ENCODE measurements around the gene ANKFN1.

Gene ANKFN1, protein sequence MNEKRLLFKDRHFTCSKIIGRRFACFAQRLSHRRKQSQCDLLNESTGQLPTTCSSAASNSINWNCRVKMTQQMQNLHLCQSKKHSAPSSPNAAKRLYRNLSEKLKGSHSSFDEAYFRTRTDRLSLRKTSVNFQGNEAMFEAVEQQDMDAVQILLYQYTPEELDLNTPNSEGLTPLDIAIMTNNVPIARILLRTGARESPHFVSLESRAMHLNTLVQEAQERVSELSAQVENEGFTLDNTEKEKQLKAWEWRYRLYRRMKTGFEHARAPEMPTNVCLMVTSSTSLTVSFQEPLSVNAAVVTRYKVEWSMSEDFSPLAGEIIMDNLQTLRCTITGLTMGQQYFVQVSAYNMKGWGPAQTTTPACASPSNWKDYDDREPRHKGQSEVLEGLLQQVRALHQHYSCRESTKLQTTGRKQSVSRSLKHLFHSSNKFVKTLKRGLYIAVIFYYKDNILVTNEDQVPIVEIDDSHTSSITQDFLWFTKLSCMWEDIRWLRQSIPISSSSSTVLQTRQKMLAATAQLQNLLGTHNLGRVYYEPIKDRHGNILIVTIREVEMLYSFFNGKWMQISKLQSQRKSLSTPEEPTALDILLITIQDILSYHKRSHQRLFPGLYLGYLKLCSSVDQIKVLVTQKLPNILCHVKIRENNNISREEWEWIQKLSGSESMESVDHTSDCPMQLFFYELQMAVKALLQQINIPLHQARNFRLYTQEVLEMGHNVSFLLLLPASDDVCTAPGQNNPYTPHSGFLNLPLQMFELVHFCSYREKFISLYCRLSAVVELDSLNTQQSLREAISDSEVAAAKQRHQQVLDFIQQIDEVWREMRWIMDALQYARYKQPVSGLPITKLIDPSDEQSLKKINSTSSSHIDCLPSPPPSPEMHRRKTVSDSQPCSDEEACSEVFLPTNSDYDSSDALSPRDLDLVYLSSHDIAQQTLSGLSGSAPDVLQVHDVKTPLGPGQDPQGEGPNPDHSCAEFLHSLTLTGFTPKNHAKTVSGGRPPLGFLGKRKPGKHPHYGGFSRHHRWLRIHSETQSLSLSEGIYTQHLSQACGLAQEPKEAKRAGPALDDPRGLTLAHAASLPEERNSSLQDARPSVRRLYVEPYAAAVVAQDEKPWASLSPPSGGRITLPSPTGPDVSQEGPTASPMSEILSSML

DNA sequence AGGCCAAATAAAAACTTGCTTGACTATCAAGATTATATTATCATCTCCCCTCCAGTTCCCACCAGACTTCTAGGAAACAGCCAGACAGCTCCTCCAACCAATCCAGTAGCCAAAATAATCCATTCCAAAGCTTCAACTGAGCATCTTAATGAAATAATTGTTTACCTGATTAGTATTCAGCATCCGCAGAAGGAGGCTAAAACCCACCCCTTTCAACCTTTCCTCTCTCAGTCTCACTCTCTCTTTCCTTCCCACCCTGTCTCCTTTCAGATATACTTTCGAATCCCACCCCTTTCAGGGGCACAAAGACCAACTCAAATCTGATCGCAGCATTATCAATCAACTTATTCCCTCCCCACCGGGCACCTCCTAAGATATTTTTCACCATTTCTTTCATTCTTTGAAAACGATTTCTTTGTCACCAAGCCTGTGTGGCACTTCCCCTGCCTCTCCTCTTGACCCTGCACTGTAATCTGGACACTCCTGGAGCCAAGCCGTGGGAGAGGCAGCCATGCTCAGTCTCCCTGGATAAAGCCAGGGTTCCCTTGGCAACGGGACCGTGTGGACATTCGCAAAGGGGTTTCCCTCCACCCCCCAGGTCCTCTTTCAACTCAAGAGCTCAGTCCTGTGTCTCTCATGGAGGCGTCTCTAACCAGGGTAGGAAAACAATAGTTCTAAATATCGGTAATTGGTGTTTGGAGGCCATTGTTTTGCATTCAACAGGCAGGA, at the start of gene ANKFN1:
TSS of gene ANKFN1 (plus strand) at position 602 of the 729 bp plus-strand sequence. CDS start 59,193 bp downstream, outside the sequence.
- intact Hi-C loops (cut with DNase I): no loop called here
- peak in 8 of 42 donors; percentile 11 to 45 (median 24) for DNase-seq

DNA sequence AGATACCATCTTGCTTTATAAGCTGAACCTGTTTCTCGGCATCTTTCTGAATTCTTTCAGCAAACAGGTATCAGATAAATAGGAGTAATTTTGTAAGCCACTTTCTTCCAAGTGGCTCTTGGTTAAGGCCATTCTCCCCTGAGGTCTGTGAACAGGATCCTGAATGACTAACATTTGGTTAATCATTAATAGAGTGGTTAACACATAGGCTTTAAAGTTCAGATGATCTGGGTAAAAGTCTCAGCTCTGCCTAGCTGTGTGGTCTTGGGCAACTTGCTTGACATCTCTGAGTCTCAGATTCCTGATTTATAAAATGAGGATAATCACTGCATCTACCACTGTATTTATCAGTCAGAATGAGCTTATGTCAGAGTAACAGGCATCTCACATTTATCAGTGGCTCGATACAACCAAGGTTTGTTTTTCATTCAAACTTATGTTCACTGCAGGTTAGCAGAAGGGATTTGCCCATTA, 44.4 kb upstream of the ANKFN1 start:
- intact Hi-C loops (cut with DNase I): no loop called here
- no peak for DNase-seq

DNA sequence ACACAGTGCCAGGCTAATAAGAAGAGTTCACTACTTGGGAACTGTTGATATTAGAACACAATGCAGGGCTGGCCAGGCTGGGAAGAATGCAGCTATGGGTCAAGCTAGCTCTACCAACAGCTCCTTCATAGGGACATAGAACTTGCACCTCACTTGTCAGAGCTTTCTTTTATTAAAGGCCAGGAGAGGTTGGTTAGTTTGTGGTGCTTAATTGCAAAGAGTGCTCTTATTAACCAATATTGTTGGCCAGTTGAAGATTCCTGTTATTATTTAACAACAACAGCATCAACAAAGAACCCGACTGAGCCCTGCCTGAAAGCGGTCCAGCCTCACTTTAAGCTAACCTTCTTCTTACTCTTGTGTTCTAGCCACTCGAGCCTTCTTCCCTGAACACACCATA, 43.4 kb upstream of the ANKFN1 start:
- intact Hi-C loops (cut with DNase I): no loop called here

DNA sequence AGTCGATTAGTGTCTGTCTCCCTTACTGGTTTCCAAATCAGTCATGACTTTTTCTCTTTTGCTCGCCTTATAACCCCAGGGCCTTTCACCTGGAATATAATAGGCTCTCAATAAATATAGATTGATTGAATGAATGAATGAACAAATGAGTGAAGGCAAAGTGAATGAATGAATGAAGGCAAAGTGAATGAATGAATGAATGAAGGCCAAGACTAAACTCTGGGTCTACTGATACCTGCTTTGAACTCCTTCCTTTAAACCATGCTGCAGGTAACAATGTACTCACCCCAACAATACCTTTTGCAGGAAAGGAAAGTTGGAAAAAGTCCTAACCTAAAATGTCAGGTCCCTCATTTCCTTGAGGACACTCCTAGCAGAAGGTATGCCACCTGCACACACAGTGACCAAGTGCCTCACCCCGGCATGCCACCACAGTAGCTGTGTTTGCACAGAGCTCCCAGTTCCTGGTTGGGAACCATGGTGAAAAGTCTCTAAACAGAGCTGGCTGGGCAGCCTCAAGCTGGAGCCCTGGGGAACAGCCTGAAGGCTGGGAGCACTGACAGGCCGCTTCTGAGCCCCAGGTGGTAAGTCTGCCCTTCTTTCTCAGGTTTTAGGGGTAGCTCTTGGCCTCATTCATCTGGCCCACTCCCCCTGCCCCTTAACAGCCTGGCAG, 42.7 kb upstream of the ANKFN1 start:
- no peak for DNase-seq
- intact Hi-C loops (cut with DNase I): no loop called here

More for the DNA sequence above, 43.4 kb upstream of the ANKFN1 start:
- no peak for DNase-seq

DNA sequence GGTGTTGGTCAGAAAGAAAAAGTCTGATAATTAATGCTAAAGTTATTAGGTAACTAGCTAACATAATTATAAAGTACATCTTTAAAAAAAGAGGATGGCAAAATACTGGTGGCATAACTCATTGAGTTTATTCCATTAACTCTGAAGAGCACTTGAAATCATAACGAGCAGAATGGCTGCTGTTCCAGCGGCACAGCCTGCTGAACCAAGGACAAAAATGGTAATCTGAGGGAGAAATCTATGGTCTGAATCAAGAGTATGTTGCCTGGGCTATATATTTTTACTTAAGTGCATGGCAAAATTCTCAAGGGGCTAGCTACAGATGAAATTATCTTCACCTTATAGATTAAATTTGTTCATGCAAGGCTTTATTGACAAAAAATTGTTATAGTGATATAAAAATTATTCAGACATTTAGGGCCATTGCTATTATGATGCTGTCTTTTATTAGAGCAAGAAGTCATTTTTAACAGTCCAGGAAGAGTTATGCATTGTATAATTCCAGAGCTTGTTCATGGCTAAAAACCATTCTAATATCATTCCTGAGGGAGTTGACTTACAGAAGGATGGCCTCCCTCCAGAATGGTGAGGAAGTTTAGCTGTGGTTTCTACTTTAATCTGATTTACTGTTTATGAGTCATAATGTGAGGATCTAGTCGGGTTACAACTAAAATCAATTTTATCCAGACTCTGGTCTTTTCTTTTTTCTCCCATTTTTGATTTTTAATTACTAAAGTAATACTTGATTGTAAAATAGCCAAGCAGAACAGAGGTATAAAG, 41.4 kb upstream of the ANKFN1 start:
- no peak for DNase-seq
- intact Hi-C loops (cut with DNase I): no loop called here

DNA sequence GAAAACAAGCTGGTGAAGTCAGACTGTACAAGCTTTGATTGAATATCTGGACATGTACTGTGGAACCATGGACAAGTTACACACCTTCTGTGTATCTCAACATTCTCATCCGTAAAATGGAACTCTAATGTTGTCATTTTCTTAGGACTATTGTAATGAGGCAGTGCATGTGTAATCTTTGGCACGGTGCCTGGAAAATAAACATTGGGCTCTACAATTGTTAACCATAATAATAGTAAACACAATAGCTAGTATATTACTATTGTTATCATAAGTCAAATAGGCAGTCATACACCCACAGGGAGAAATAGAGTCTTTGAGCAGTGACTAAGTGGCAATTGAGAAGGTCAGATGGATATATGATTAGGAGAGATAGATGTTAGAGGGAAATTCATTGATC, 39.8 kb upstream of the ANKFN1 start:
- no peak for DNase-seq
- intact Hi-C loops (cut with DNase I): no loop called here

DNA sequence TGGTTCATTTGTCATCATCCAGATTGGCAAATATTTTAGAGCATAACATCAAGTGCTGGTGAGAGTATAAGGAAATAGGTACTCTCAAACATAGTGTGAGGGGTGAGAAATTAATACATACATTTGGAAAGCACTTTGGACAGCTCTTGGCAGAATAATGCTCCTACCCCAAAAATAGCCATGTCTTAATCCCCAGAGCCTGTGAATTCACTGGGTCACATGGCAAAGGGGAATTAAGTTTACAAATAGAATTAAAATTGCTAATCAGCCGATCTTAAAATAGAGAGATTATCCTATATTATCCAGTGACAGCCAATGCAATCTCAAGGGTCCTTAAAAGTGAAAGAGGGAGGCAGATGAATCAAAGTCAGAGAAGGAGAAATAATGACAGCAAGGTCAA, 38.8 kb upstream of the ANKFN1 start:
- DNase-seq: no peak

DNA sequence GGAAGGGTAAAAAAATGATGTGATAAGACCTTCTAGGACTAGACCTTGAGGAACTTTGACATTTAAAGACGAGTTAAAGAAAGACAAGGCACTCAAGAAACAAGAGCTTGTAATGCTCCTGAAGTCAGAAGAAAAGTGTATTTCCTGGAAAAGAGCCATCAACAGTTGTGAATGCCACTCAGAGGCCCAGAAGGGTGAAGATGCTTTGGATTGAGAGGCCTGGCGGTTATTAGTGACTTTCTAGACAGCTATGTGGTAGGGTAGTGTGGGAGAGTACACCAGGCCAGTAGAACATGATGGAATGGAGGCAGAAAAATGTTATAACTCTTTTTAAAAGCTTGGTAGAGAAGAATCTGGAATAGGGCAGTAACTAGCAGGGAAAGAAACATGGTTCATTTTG, 34.1 kb upstream of the ANKFN1 start:
- intact Hi-C loops (cut with DNase I): no loop called here
- DNase-seq: no peak

More for the DNA sequence above, 38.8 kb upstream of the ANKFN1 start:
- intact Hi-C loops (cut with DNase I): no loop called here

DNA sequence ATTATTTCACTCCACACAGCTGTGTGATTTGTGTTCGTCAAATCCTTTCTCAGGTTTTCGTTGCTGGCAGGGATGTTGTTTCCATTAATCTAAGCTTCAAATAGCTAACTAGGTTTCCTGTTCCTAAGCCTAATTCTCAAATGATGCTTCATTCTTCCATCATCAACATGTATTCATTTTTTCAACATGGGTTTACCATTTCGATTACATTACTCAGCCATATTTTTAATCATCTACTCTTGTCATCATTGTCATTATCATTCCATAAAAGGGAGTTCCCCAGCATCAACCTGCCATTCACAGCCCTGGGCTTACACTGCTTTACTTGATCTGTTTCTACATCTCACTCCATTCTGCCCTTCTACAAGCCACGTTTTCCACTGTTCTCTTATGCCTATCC, 33.3 kb upstream of the ANKFN1 start:
- intact Hi-C loops (cut with DNase I): loop anchor here (10.0 kb wide), 1 partner anchor 195 kb away; no protein-coding TSS in a partner anchor
- DNase-seq: no peak

DNA sequence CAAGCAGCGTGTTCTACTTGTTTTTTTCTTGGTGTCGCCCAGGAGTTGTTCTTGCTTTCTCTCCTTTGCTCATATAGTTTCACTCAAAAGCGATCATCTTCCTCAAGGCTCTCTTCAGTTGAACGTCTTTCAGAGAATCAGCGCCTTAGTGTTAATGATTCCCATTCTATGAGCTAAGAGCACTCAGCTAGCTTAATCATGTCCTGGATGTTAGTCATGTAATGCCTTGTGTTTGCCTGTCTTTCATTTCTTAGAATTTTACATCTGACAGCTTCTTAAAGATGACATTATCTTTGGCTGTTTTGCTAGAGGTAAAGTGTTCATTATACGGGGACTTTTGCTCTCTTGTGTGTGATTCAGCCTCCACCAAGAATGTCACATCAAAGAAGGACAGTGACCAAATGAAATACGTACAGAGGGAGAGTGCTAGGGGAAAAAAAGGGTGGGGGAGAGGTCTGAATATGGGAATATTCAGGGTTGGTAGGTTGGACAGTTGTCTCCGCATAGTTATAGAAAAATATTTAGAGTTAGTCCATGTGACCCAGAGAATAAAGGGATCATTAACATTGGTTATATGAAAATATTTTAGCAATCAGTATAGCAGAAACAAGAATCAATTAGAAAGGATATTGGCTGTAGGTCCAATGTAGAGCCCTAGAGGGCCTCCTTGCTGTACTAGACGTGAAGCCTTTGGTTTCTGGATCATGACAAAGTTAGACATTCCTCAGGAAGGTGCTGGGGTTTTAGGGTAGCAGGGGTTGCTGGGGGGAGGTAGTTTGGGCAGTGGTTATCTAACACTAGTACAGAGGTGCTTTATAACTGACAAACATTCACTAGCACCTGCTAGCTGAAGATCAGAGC, 31.9 kb upstream of the ANKFN1 start:
- DNase-seq: no peak
- intact Hi-C loops (cut with DNase I): loop anchor here (10.0 kb wide), 1 partner anchor 193 kb away; no protein-coding TSS in a partner anchor

DNA sequence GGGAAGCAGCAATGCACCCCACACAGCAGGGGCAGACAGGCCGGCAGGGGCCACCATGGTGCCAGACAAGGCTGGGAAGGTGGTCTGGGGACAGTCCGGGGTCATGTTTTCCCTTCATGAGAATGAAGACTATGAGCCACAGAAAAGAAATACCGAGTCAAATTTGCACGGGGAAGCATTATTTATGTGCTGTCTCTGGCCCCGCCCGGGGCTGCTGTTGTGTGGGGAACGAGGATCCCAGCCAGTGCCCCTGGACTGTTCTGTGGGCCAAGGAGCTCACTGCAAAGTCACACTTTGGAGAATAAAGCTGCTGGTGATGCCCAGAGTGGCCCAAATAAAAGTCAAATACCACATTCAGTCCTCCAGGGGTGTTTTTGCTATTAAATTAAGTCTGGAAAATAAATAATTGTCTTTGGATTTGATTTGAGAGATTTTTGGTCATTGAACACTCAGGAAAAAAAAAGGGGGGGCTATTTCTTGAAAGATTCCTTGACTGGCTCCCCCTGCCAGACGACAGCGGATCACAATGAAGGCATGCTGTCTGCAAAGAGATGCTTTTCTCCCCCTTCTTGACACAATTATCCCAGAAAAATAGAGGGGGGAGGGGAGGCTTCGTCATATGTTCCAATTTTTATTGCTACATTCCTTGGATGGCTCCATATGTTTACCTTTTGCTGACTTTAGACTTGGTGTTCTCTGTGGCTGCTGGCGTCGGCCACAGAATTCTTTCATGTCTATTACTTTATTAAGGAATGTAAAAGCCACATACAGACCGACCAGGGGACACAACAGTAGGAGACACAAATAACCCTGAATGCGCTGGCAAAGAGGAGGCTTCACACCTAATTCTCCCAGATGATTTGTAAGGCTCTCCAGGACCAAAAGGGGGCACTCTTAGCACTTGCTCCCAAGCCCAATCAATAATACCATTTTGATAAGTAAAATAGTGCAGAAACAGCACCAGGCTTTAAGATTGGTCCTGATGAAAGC, 27.1 kb upstream of the ANKFN1 start:
- peak in 24 of 42 donors; percentile 3 to 73 (median 30) for DNase-seq

DNA sequence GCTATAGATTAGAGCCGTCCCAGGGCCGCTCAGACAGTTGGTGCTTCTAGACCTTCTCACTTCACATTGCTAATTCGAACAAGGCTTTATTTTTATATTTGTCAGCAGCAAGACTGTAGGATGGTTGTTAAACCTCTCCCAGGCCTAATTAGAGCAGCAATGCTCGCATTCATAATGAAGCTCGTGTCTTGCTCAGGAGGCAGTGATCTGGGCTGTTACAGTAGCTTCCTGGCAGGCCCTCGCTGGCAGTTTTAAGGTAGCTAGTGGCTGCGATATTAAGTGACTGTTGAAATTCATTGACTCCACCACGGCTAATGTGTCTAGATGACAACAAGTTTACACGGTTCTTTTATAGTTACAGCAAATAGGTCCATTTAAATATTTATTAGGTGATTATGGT, 23.2 kb upstream of the ANKFN1 start:
- intact Hi-C loops (cut with DNase I): no loop called here

More for the DNA sequence above, 27.1 kb upstream of the ANKFN1 start:
- intact Hi-C loops (cut with DNase I): loop anchor here (10.0 kb wide), 1 partner anchor 189 kb away; no protein-coding TSS in a partner anchor

DNA sequence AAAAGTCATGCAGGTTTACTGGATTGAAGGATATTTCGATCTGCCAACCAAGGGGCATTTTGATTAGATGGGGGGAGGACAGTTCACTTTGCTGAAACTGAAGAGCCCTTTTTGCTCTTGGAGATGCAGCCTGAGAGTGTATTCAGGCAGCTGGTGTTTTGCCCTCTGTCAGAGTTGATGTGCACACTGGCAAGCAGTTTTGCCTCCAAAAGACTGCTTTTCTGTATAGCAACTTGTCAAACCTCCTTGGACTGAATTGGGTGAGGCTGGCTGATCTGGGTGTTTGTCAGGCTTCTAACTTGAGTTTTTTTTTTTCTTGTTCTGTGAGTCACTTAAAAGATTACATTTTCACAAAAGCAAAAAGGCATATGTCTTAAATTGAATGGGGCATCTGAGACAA, 22.6 kb upstream of the ANKFN1 start:
- intact Hi-C loops (cut with DNase I): no loop called here
- peak in 2 of 42 donors; percentile 9 to 23 for DNase-seq

More for the DNA sequence above, 23.2 kb upstream of the ANKFN1 start:
- peak in 2 of 42 donors; percentile 13 to 31 for DNase-seq

DNA sequence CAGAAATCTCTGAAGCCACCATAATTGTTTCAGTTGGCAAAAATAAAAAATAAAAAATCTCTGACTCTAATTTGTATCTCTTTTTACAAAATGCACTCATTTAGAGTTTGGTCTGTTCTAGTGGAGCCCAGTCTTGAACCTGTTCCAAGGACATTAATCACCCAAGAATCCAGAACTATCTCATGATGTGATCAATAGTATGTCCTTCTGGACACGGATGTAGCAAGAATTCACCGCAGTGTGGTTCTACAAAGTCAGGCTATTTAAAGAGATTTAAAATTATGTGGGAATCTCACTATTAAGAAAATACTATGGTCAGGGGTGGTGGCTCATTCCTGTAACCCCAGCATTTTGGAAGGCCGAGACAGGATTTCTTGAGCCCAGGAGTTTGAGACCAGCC, 21.8 kb upstream of the ANKFN1 start:
- DNase-seq: no peak

DNA sequence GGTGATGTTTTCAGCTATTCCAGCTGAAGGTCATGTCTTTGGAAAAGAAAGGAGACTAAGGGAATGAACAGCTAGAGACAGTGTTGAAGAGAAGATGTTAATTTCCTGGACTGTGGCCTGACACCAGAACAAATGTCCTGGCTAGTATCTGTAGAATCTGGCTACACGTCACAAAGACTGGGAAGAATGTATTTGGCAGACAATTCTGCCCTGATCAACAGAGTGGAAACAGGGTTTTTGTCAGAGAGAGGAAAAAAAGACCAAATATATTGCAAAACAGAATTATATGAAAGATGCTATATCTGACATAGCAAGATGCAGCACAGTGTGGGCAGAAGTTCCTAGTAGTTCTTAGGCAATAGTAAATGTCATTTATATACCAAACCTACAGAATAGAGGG, 17.0 kb upstream of the ANKFN1 start:
- intact Hi-C loops (cut with DNase I): no loop called here
- DNase-seq: no peak

More for the DNA sequence above, 21.8 kb upstream of the ANKFN1 start:
- intact Hi-C loops (cut with DNase I): no loop called here
